ENCODE measurements around the gene EDNRA. TPM values are rescaled to one million over a fixed set of nuclear protein-coding genes. Genes with fewer than 3 reads are reported as not detected.

The EDNRA gene
- total RNA-seq, 2 donors from 2014 or later, result not detected

DNA sequence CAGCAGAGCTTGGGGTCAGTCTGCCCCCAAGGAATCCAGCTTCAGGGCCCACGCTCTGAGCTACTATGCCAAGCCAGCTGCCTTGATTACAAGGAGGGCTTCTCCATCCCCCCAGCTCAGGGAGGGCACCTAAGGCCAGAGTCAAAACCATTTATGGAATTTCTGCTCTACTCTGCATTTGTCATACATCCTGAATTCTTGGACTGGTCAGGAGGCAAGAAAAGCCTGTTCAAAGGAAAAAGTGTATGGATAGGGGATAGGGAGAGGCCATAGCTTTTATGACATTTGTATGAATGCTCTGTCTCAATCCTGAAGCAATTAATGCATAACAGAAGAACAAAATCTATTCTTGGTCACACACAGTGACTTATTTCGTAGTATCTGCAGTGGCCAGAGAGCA lies 32.2 kb downstream of the EDNRA start:
- Mint-ChIP-seq H3K4me1 (peaks cover 2% of the 10 kb centered on the region), H3K27me3 (peaks cover 53% of the 10 kb centered on the region), H3K4me3 (no peak overlapping the region), H3K27ac (peak overlapping the region; percentile 48), H3K36me3 (ENCODE audit: low read depth) (no peaks in the 10 kb centered on the region)
- no peak for DNase-seq
- no peaks in the 10 kb centered on the region for H3K9me3 ChIP-seq (ENCODE audit: control insufficient read depth, low read length, poor library complexity, severe bottlenecking)
- no peak for ATAC-seq

DNA sequence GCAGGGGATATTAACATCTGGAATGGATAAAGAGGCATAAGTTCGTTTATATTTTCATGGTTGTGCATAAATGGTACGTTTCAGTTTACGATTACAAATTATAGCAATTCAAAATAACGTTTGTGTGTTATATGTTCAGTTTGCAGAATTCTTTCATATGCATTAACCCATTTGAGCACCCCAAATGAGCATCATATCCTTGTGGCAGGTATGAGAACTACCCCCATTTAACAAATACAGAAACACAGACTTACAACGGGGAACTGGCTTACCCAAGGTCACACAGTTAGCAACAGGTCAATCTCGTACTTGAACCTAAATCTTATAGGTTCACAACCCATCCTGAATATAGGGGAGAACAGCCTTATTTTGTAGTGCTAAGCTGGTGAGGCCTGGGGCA lies 33.1 kb downstream of the EDNRA start:
- Mint-ChIP-seq H3K27me3 (peaks cover 55% of the 10 kb centered on the region), H3K36me3 (ENCODE audit: low read depth) (no peaks in the 10 kb centered on the region), H3K4me3 (no peak overlapping the region), H3K4me1 (peaks cover 2% of the 10 kb centered on the region), H3K27ac (no peak overlapping the region)
- DNase-seq (no peak), ATAC-seq (no peak)
- H3K9me3 ChIP-seq (ENCODE audit: control insufficient read depth, low read length, poor library complexity, severe bottlenecking), result no peaks in the 10 kb centered on the region

- Mint-ChIP-seq H3K27me3 (peaks cover 50% of the 10 kb centered on the region), H3K4me3 (no peak overlapping the region), H3K4me1 (peaks cover 2% of the 10 kb centered on the region), H3K36me3 (ENCODE audit: low read depth) (no peaks in the 10 kb centered on the region), H3K27ac (no peak overlapping the region)
- H3K9me3 ChIP-seq (ENCODE audit: control insufficient read depth, low read length, poor library complexity, severe bottlenecking), result no peaks in the 10 kb centered on the region
- ATAC-seq (no peak), DNase-seq (no peak)
Measured at GRCh38 chr4:147515220-147515936, 34.5 kb downstream of the EDNRA start.

DNA sequence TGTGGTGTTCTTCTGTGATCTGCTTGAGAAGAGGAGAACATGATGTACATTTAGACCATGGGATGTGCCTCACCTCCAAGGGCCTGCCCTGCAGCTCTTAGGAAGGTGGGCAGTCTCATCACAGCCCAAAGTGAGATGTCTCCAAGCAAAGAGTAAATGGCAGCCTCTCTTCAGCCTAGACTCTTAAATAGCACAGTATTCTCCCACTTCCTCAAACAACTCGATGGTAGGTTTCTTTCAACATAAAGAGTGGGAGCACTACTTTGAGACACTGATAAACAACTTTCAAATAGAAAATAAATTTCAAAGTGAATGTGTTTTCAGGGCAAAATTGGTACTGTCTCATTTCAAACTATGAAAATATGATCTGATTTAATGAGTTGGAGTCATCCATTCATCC lies 35.2 kb downstream of the EDNRA start:
- DNase-seq (no peak), ATAC-seq (no peak)
- H3K4me3 Mint-ChIP-seq, result no peak overlapping the region
- no peaks in the 10 kb centered on the region for H3K36me3 Mint-ChIP-seq (ENCODE audit: low read depth)
- no peak overlapping the region for H3K27ac Mint-ChIP-seq
- H3K9me3 ChIP-seq (ENCODE audit: control insufficient read depth, low read length, poor library complexity, severe bottlenecking), result no peaks in the 10 kb centered on the region
- H3K4me1 Mint-ChIP-seq, result peaks cover 2% of the 10 kb centered on the region
- H3K27me3 Mint-ChIP-seq, result peaks cover 48% of the 10 kb centered on the region

GRCh38 chr4:147518086-147518485 lies 37.2 kb downstream of the EDNRA start:
- DNase-seq (no peak), ATAC-seq (no peak)
- H3K27ac Mint-ChIP-seq, result no peak overlapping the region
- H3K27me3 Mint-ChIP-seq, result peaks cover 28% of the 10 kb centered on the region
- H3K36me3 Mint-ChIP-seq (ENCODE audit: low read depth), result no peaks in the 10 kb centered on the region
- no peak overlapping the region for H3K4me3 Mint-ChIP-seq
- H3K9me3 ChIP-seq (ENCODE audit: control insufficient read depth, low read length, poor library complexity, severe bottlenecking), result no peaks in the 10 kb centered on the region
- peaks cover 2% of the 10 kb centered on the region for H3K4me1 Mint-ChIP-seq

- no peak overlapping the region for H3K27ac Mint-ChIP-seq
- no peaks in the 10 kb centered on the region for H3K36me3 Mint-ChIP-seq (ENCODE audit: low read depth)
- peak in 1 of 3 donors; percentile 29 for DNase-seq
- peak; percentile 85 for ATAC-seq
- no peaks in the 10 kb centered on the region for H3K9me3 ChIP-seq (ENCODE audit: control insufficient read depth, low read length, poor library complexity, severe bottlenecking)
- H3K4me3 Mint-ChIP-seq, result no peak overlapping the region
- peaks cover 2% of the 10 kb centered on the region for H3K4me1 Mint-ChIP-seq
- peaks cover 19% of the 10 kb centered on the region for H3K27me3 Mint-ChIP-seq
Measured at GRCh38 chr4:147518846-147519767, 38.2 kb downstream of the EDNRA start.

DNA sequence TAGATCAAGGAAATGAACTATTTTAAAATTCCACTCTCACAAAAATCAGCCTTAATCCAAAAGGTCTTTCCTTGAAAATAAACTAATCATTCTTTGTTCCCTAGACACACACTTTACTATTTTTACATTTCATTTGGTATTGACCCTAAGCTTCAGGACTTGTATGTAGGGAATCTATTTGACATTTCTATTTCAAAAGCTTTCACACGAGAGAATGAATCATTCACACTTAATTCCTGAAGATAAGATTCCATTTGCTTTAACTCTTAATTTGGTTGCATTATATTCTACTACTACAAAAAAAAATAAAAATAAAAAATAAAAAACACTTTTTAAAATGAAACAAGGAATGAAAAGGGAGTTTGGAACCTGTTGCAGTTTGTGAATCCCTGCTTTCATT lies 43.7 kb downstream of the EDNRA start:
- no peak for ATAC-seq
- no peak overlapping the region for H3K4me3 Mint-ChIP-seq
- H3K4me1 Mint-ChIP-seq, result peaks cover 3% of the 10 kb centered on the region
- H3K9me3 ChIP-seq (ENCODE audit: control insufficient read depth, low read length, poor library complexity, severe bottlenecking), result no peaks in the 10 kb centered on the region
- DNase-seq, result no peak
- no peak overlapping the region for H3K27ac Mint-ChIP-seq
- H3K36me3 Mint-ChIP-seq (ENCODE audit: low read depth), result no peaks in the 10 kb centered on the region
- H3K27me3 Mint-ChIP-seq, result peaks cover 27% of the 10 kb centered on the region

GRCh38 chr4:147525494-147526271 lies 44.8 kb downstream of the EDNRA start:
- DNase-seq (no peak), ATAC-seq (no peak)
- Mint-ChIP-seq H3K27me3 (peaks cover 22% of the 10 kb centered on the region), H3K4me1 (peaks cover 3% of the 10 kb centered on the region), H3K36me3 (ENCODE audit: low read depth) (no peaks in the 10 kb centered on the region), H3K27ac (no peak overlapping the region), H3K4me3 (no peak overlapping the region)
- no peaks in the 10 kb centered on the region for H3K9me3 ChIP-seq (ENCODE audit: control insufficient read depth, low read length, poor library complexity, severe bottlenecking)

GRCh38 chr4:147526272-147526654 lies 45.4 kb downstream of the EDNRA start:
- H3K9me3 ChIP-seq (ENCODE audit: control insufficient read depth, low read length, poor library complexity, severe bottlenecking), result no peaks in the 10 kb centered on the region
- Mint-ChIP-seq H3K4me3 (no peak overlapping the region), H3K27me3 (peaks cover 22% of the 10 kb centered on the region), H3K27ac (no peak overlapping the region), H3K36me3 (ENCODE audit: low read depth) (no peaks in the 10 kb centered on the region), H3K4me1 (peaks cover 3% of the 10 kb centered on the region)
- ATAC-seq, result no peak
- no peak for DNase-seq

DNA sequence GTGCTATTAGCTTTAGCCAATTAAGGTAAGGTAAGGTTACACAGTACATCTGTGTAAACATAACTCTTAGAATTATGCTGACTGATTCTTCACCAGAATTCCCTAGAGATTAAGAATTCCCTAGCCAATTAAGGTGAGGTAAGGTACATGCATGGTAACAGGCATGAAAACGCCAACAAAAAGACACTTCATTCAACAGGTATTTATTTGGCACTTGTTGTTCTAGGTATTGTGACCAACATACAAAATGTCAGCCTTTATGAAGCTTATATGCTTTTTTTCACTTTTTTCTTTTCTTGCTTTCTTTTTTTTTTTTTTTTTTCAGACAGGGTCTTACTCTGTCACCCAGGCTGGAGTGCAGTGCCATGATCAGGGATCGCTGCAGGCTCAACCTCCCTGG lies 47.2 kb downstream of the EDNRA start:
- peaks cover 3% of the 10 kb centered on the region for H3K4me1 Mint-ChIP-seq
- no peak overlapping the region for H3K27ac Mint-ChIP-seq
- DNase-seq (no peak), ATAC-seq (no peak)
- H3K9me3 ChIP-seq (ENCODE audit: control insufficient read depth, low read length, poor library complexity, severe bottlenecking), result no peaks in the 10 kb centered on the region
- no peak overlapping the region for H3K4me3 Mint-ChIP-seq
- H3K36me3 Mint-ChIP-seq (ENCODE audit: low read depth), result peaks cover 2% of the 10 kb centered on the region
- peaks cover 27% of the 10 kb centered on the region for H3K27me3 Mint-ChIP-seq

GRCh38 chr4:147530134-147530533 lies 49.2 kb downstream of the EDNRA start:
- peaks cover 2% of the 10 kb centered on the region for H3K36me3 Mint-ChIP-seq (ENCODE audit: low read depth)
- no peak overlapping the region for H3K27ac Mint-ChIP-seq
- no peaks in the 10 kb centered on the region for H3K9me3 ChIP-seq (ENCODE audit: control insufficient read depth, low read length, poor library complexity, severe bottlenecking)
- DNase-seq (no peak), ATAC-seq (no peak)
- H3K4me3 Mint-ChIP-seq, result no peak overlapping the region
- peaks cover 3% of the 10 kb centered on the region for H3K4me1 Mint-ChIP-seq
- H3K27me3 Mint-ChIP-seq, result peaks cover 32% of the 10 kb centered on the region

- no peak overlapping the region for H3K4me3 Mint-ChIP-seq
- DNase-seq, result no peak
- H3K27me3 Mint-ChIP-seq, result peaks cover 29% of the 10 kb centered on the region
- no peak for ATAC-seq
- no peak overlapping the region for H3K27ac Mint-ChIP-seq
- peaks cover 3% of the 10 kb centered on the region for H3K4me1 Mint-ChIP-seq
- peaks cover 2% of the 10 kb centered on the region for H3K36me3 Mint-ChIP-seq (ENCODE audit: low read depth)
- no peaks in the 10 kb centered on the region for H3K9me3 ChIP-seq (ENCODE audit: control insufficient read depth, low read length, poor library complexity, severe bottlenecking)
Measured at GRCh38 chr4:147530723-147531122, 49.8 kb downstream of the EDNRA start.

DNA sequence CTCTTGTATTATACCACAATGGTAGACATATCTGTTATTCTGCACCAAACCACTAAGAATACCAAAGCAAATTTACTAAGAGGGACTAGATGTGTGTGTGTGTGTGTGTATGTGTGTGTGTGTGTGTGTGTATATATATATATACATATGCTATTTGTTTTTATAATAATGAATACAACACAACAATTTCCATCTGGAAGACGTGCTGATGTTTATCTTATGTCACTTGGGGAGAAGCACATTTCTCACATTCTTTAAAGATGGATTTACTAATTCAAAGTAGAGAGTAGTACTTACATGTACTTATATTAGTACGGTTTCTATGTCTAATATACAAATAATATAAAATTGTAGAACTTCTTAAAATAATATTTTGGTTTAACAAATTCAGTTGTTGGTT lies 52.0 kb downstream of the EDNRA start:
- no peaks in the 10 kb centered on the region for H3K4me1 Mint-ChIP-seq
- H3K36me3 Mint-ChIP-seq (ENCODE audit: low read depth), result peaks cover 2% of the 10 kb centered on the region
- no peak for ATAC-seq
- H3K27ac Mint-ChIP-seq, result no peak overlapping the region
- no peak for DNase-seq
- H3K9me3 ChIP-seq (ENCODE audit: control insufficient read depth, low read length, poor library complexity, severe bottlenecking), result no peaks in the 10 kb centered on the region
- H3K27me3 Mint-ChIP-seq, result peaks cover 31% of the 10 kb centered on the region
- H3K4me3 Mint-ChIP-seq, result no peak overlapping the region

Data from T-helper 17 cell (primary cell).